ENCODE measurements around the gene PPARD. TPM values are rescaled to one million over a fixed set of nuclear protein-coding genes. Genes with fewer than 3 reads are reported as not detected.
A peak's percentile ranks its signal among the peaks of the same experiment; 100 is the strongest.
"Not testable (repeated sequence)": the region's sequence is repeated elsewhere in the genome, so short reads cannot be mapped to it uniquely, and the experiment has no call there.

PPARD gene
- total RNA-seq, 3 donors from 2014 or later, result 15.4 to 17.4 (median 16.9) TPM

GRCh38 chr6:35327349-35328027 lies 14.9 kb upstream of the PPARD start:
- Mint-ChIP-seq H3K36me3 (ENCODE audit: insufficient read depth) (peaks cover 7% of the 10 kb centered on the region), H3K27me3 (ENCODE audit: low read depth) (no peaks in the 10 kb centered on the region), H3K9me3 (no peaks in the 10 kb centered on the region), H3K4me1 (ENCODE audit: low read depth) (peaks cover 18% of the 10 kb centered on the region), H3K4me3 (no peak overlapping the region)
- DNase-seq (peak; percentile 72), ATAC-seq (peak; percentile 90)

GRCh38 chr6:35328108-35328723 lies 14.1 kb upstream of the PPARD start:
- DNase-seq, result no peak
- Mint-ChIP-seq H3K36me3 (ENCODE audit: insufficient read depth) (peaks cover 4% of the 10 kb centered on the region), H3K9me3 (no peaks in the 10 kb centered on the region), H3K4me3 (no peak overlapping the region), H3K4me1 (ENCODE audit: low read depth) (peaks cover 20% of the 10 kb centered on the region), H3K27me3 (ENCODE audit: low read depth) (no peaks in the 10 kb centered on the region)
- ATAC-seq, result no peak

GRCh38 chr6:35328965-35329364 lies 13.4 kb upstream of the PPARD start:
- H3K27me3 Mint-ChIP-seq (ENCODE audit: low read depth); H3K36me3 Mint-ChIP-seq (ENCODE audit: insufficient read depth); DNase-seq; H3K9me3 Mint-ChIP-seq; H3K4me3 Mint-ChIP-seq; ATAC-seq: not testable (repeated sequence)
- H3K4me1 Mint-ChIP-seq (ENCODE audit: low read depth), result peaks cover 20% of the 10 kb centered on the region

GRCh38 chr6:35330541-35331119 lies 11.7 kb upstream of the PPARD start:
- Mint-ChIP-seq H3K4me3 (no peak overlapping the region), H3K36me3 (ENCODE audit: insufficient read depth) (peaks cover 4% of the 10 kb centered on the region), H3K9me3 (peaks cover 11% of the 10 kb centered on the region), H3K27me3 (ENCODE audit: low read depth) (no peaks in the 10 kb centered on the region), H3K4me1 (ENCODE audit: low read depth) (peaks cover 20% of the 10 kb centered on the region)
- ATAC-seq (no peak), DNase-seq (no peak)

DNA sequence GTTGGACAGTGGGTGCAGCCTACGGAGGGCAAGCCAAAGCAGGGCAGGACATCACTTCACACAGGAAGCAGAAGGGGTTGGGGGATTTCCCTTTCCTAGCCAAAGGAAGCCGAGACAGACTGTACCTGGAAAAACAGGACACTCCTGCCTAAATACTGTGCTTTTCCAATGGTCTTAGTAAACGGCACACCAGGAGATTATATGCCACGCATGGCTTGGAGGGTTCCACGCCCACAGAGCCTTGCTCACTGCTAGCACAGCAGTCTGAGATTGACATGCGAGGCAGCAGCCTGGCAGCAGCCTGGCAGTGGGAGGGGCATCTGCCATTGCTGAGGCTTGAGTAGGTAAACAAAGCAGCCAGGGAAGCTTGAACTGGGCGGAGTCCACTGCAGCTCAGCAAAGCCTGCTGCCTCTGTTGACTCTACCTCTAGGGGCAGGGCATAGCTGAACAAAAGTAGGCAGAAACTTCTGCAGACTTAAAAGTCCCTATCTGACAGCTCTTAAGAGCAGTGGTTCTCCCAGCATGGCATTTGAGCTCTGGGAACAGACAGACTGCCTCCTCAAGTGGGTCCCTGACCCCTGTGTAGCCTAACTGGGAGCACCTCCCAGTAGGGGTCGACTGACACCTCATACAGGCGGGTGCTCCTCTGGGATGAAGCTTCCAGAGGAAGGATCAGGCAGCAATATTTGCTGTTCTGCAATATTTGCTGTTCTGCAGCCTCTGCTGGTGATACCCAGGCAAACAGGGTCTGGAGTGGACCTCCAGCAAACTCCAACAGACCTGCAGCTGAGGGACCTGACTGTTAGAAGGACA lies 10.1 kb upstream of the PPARD start:
- peaks cover 13% of the 10 kb centered on the region for H3K9me3 Mint-ChIP-seq
- H3K4me1 Mint-ChIP-seq (ENCODE audit: low read depth), result peaks cover 22% of the 10 kb centered on the region
- H3K27me3 Mint-ChIP-seq (ENCODE audit: low read depth); H3K4me3 Mint-ChIP-seq; H3K36me3 Mint-ChIP-seq (ENCODE audit: insufficient read depth): not testable (repeated sequence)
- DNase-seq, result peak; percentile 66
- ATAC-seq, result peak; percentile 70 to 77

DNA sequence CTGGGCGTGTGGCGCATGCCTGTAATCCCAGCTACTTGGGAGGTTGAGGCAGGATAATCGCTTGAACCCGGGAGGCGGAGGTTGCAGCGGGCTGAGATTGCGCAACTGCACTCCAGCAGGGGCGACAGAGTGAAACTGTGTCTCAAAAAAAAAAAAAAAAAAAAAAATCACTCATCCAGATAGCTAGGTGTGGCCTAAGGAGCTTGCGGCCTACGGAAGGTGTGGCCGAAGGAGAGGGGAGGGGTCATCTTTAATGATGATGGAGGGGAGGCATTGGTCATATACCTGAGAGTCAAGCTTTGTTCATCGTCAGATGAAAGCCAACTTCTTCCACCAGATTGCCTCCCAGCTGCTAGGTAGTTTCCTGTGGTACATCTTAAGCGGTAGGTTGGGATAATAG lies 801 bp upstream of the PPARD start:
- peaks cover 47% of the 10 kb centered on the region for H3K4me1 Mint-ChIP-seq (ENCODE audit: low read depth)
- H3K27me3 Mint-ChIP-seq (ENCODE audit: low read depth), result no peaks in the 10 kb centered on the region

DNA sequence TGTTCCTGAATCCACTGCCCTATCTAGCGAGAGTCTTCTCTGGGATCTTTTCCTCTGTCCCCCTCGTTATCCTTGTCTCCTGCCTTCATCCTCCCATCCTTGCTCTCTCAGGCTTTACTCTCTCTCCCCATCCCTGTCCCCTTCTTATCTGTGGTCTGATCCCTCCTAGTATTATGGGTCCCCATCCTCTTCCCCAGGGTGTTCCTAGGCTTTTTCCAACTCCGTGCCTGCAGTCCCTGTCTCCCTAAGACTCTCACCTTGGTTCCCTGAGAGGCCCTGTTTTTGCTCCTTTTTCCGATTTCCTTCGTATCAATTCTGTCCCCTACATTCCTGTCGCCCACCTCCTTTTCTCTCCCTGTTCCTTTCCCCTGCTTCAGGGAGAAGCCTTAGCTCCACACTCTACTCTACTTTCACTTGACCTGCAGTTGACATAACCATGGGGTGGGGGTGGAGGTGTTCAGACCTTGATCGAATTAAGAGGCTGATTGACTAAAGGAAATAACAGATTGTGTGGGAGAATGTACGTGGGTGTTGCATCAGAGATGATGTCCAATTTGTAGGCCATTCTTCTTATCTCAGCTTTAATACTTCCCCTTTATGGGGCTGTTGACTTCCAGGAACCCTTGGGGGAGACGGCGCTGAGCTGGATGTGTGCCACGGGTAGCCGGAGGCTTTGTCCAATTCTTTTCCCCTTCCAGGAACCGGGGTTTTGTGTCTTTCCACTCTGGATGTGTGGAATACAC lies 905 bp downstream of the PPARD start:
- ATAC-seq, result no peak
- Mint-ChIP-seq H3K27me3 (ENCODE audit: low read depth) (no peaks in the 10 kb centered on the region), H3K9me3 (no peaks in the 10 kb centered on the region), H3K36me3 (ENCODE audit: insufficient read depth) (peaks cover 8% of the 10 kb centered on the region), H3K4me3 (peak overlapping the region; percentile 88), H3K4me1 (ENCODE audit: low read depth) (peaks cover 48% of the 10 kb centered on the region)
- DNase-seq, result no peak

More for the DNA sequence above, 801 bp upstream of the PPARD start:
- ATAC-seq (no peak), DNase-seq (no peak)
- Mint-ChIP-seq H3K9me3 (no peaks in the 10 kb centered on the region), H3K4me3 (no peak overlapping the region), H3K36me3 (ENCODE audit: insufficient read depth) (peaks cover 8% of the 10 kb centered on the region)

DNA sequence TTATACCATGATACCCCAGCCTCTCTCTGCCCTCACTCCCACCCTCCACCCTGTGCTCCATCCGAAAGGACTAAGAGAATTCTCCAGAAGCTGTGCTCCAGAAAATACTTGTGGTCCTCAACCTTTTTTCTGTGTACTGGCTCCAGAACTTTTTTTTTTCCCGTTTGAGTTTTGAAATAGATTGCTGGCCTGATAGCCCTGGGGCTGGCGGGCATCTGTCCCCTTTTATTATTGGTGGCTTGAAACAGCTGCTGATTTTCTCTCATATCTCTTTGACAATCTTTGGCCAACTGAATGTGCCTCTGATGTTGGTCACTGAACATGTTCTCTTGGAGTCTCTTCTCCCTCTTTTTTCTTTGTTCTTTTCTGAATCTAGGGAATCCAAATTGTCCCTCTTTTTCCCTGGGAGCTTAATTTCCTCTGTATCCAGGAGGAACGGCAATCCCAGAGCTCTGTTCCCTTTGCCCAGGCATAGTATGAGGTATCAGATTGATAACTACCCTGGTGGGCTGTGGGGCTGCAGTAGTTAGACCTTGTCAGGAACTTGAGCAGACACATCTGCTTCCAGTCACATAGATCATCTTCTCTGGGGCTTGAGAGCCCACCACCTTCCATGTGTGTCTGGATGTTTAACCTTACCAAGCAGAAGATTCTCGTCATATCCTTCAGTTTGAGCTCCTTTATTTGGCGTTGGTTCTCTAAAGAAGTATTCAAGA lies 1.6 kb downstream of the PPARD start:
- peak overlapping the region; percentile 88 for H3K4me3 Mint-ChIP-seq
- no peak for DNase-seq
- peaks cover 54% of the 10 kb centered on the region for H3K4me1 Mint-ChIP-seq (ENCODE audit: low read depth)
- H3K9me3 Mint-ChIP-seq, result no peaks in the 10 kb centered on the region
- no peaks in the 10 kb centered on the region for H3K27me3 Mint-ChIP-seq (ENCODE audit: low read depth)
- H3K36me3 Mint-ChIP-seq (ENCODE audit: insufficient read depth), result peaks cover 8% of the 10 kb centered on the region
- no peak for ATAC-seq

DNA sequence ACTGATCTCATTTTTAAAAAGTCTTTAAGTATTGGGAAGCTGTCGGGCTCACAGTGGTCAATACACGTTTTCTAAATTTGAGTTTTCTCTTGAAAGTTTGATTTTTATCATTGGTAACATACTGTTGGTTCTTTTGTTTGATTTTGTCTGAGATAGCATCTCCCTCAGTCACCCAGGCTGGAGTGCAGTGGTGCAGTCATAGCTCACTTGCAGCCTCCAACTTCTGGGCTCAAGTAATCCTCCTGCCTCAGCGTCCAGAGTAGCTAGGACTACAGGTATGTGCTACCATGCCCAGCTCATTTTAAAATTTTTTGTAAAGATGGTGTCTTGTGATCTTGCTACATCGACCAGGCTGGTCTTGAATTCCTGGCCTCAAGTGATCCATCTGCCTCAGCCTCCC lies 9.1 kb downstream of the PPARD start:
- H3K4me3 Mint-ChIP-seq, result no peak overlapping the region
- H3K4me1 Mint-ChIP-seq (ENCODE audit: low read depth), result peaks cover 56% of the 10 kb centered on the region
- peaks cover 40% of the 10 kb centered on the region for H3K36me3 Mint-ChIP-seq (ENCODE audit: insufficient read depth)
- H3K9me3 Mint-ChIP-seq, result no peaks in the 10 kb centered on the region
- ATAC-seq (no peak), DNase-seq (no peak)
- H3K27me3 Mint-ChIP-seq (ENCODE audit: low read depth), result no peaks in the 10 kb centered on the region

- Mint-ChIP-seq H3K36me3 (ENCODE audit: insufficient read depth) (peaks cover 50% of the 10 kb centered on the region), H3K4me3 (no peak overlapping the region), H3K9me3 (no peaks in the 10 kb centered on the region), H3K27me3 (ENCODE audit: low read depth) (no peaks in the 10 kb centered on the region), H3K4me1 (ENCODE audit: low read depth) (peaks cover 49% of the 10 kb centered on the region)
- DNase-seq (no peak), ATAC-seq (no peak)
Observed at GRCh38 chr6:35352735-35353134, 10.4 kb downstream of the PPARD start.

DNA sequence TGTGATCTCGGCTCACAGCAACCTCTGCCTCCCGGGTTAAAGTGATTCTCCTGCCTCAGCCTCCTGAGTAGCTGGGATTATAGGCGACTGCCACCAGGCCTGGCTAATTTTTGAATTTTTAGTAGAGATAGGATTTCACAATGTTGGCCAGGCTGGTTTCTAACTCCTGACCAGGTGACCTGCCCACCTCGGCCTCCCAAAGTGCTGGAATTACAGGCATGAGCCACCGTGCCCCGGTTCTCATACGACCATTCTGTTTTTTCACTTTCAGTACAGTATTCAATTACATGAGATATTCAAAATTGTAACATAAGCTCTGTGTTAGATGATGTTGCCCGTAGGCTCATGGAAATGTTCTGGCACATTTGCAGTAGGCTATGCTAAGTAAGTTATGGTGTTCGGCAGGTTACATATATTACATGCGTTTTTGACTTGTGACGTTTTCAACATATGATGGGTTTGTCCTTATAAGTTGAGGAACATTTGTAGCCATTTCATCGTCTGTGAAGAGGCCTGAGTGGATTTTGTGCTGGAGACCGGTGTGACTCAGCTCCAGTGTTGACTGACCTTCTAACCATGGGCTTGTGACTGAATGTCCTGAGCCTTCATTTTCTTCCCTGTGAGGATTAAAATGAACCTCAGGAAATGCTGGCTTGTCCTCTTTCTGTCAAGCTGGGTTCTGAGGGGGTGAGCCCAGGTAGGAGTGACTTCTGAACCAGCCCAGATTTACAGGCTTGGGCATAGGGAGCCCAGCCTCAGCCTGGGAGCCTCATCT lies 12.2 kb downstream of the PPARD start:
- Mint-ChIP-seq H3K36me3 (ENCODE audit: insufficient read depth) (peaks cover 61% of the 10 kb centered on the region), H3K27me3 (ENCODE audit: low read depth) (no peaks in the 10 kb centered on the region), H3K4me1 (ENCODE audit: low read depth) (peaks cover 45% of the 10 kb centered on the region), H3K4me3 (no peak overlapping the region), H3K9me3 (no peaks in the 10 kb centered on the region)
- DNase-seq (no peak), ATAC-seq (no peak)

GRCh38 chr6:35356391-35356790 lies 14.0 kb downstream of the PPARD start:
- no peak for ATAC-seq
- Mint-ChIP-seq H3K36me3 (ENCODE audit: insufficient read depth) (peaks cover 54% of the 10 kb centered on the region), H3K9me3 (no peaks in the 10 kb centered on the region), H3K4me3 (no peak overlapping the region), H3K4me1 (ENCODE audit: low read depth) (peaks cover 31% of the 10 kb centered on the region), H3K27me3 (ENCODE audit: low read depth) (no peaks in the 10 kb centered on the region)
- no peak for DNase-seq

DNA sequence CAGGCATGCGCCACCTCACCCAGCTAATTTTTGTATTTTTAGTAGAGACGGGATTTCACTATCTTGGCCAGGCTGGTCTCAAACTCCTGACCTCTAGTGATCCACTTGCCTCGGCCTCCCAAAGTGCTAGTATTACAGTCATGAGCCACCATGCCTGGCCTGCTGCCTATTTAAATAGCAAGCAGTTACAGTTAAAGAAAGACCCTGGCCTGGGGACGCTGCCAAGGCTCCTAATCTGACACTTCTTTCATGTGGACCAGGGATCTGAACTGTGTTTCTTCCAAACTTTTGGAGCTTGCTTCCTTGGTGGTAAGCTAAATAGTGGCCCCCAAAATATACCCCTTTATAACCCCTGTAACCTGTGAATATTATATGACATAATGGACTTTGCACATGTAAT lies 15.3 kb downstream of the PPARD start:
- H3K36me3 Mint-ChIP-seq (ENCODE audit: insufficient read depth), result peaks cover 47% of the 10 kb centered on the region

More for the DNA sequence above, 15.3 kb downstream of the PPARD start:
- H3K27me3 Mint-ChIP-seq (ENCODE audit: low read depth), result no peaks in the 10 kb centered on the region
- H3K9me3 Mint-ChIP-seq, result no peaks in the 10 kb centered on the region
- no peak for DNase-seq
- H3K4me1 Mint-ChIP-seq (ENCODE audit: low read depth), result peaks cover 37% of the 10 kb centered on the region
- H3K4me3 Mint-ChIP-seq, result no peak overlapping the region
- no peak for ATAC-seq
